ENCODE measurements around the gene USP49.

USP49 gene

DNA sequence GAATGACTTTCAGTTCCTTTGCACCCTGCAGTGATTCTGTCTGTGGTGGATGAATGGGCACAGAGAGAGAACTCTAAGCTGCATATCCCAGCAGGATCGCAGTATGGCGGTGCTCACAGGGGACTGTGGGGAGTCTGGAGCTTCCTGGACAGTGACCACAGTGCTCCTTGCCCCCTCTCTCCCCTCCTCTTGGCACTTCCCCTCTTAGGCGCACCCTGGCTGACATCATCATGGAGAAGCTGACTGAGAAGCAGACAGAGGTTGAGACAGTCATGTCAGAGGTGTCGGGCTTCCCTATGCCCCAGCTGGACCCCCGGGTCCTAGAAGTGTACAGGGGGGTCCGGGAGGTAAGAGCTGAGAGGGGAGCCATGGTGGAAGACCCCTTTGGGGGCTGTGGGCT is 34.7 kb upstream of the USP49 start:
- DNase-seq (ENCODE audit: low spot score), result no peak

DNA sequence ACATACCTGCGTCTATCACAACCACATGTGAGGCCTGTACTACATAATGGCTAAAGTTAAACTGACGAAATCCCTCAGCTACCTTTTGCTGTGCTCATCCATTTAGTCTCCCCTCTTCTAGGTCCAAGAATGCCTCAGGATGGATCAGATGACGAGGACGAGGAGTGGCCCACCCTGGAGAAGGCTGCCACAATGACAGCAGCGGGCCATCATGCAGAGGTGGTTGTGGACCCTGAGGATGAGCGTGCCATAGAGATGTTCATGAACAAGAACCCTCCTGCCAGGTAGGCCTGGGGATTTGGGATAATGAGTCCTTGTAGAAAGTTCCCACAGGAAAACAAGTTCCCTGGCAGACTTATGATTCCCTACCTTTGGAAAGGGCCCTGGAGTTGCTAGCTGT is 32.1 kb upstream of the USP49 start:
- no peak for DNase-seq (ENCODE audit: low spot score)

DNA sequence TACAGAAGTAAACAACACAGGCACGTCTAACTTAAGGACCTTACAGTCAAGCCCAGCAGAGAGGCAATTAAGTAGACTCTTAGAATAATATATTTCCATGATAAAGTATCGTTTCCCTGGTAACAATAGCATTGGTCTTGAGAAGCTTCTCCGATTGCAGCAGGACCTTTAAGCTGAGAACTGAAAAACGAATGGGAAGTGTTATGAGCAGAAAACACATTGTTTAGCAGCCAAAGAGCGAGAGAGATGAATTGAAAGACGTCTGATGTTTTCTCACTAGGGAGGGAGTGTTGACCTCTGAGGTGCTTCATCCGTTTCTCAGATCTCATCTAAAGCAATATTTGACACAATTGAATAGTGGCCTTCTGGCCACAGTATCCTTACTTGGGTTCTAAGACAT is 27.0 kb upstream of the USP49 start:
- DNase-seq (ENCODE audit: low spot score), result no peak

DNA sequence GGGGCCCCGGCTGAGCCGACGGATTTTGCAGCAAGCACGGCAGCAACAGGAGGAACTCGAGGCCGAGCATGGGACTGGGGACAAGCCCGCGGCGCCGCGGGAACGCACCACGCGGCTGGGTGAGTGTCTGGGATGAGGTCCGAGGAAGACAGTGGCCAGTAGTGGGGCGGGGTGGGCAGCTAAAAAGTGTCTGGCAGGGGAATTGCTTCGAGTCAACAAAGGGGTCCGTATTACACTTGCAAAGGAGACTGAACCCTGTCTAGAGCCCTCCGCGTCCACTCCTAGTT is 26.5 kb upstream of the USP49 start:
- DNase-seq (ENCODE audit: low spot score), result peak; percentile 21

DNA sequence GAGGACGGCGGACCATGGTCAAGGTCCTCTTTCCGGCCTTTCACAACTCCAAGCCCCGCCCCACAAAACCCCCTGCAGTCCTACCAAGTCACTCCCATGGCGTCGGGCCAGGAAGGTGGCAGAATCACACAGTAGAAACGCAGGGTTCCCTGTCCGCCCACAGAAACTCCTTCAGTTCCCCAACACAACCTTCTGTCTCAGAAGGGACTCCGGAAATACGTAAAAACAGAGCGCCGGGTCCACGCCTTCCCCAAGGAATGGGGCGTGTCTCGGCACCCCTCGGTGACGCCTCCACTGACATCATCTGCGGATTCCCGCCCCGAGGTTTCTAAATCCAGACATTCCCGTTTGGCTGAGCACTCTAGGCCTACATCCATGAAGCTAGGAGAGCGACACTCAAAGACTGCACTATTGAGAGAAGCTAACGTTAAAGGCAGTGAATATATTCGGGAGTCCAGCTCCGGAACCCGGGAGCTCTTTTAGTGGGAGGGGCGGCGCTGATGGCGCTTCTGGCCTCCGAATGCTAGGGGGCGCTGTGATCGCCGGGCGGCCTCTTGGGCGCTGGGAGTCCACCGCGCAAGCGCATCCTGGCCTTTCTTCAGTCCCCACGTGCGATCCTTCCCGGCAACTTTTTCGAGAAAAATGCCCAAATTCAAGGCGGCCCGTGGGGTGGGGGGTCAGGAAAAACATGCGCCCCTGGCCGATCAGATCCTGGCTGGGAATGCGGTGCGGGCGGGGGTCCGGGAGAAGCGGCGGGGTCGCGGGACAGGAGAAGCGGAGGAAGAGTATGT is 25.9 kb upstream of the USP49 start, which contains the start of the genes BYSL and MED20:
Gene BYSL, plus strand, starts transcription at position 579 of the 791 bp plus-strand sequence. Its CDS starts 64 bp downstream, at position 643.
Gene MED20, minus strand, starts transcription at position 219 of the 791 bp plus-strand sequence. Its CDS starts 121 bp downstream, at position 98.
- DNase-seq (ENCODE audit: low spot score), result peak; percentile 91

DNA sequence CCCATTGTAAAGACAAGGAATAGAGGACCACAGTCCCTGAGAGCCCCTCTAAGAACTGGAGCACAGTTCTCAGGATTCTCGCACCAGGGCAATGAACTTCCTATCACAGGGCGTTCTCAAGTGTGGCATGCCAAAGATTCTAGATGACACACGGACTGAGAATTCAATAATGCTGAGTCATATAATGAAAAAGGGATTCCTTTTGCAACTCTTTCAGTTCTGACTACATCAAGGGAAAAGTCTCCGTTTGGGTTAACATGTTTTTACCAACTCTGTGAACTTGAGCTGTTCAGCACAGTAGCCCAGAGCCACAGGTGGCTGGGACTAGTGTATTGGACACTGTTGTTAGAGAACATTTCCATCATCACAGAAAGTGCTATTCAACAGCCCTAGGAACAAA is 22.4 kb upstream of the USP49 start:
- peak; percentile 76 for DNase-seq (ENCODE audit: low spot score)

DNA sequence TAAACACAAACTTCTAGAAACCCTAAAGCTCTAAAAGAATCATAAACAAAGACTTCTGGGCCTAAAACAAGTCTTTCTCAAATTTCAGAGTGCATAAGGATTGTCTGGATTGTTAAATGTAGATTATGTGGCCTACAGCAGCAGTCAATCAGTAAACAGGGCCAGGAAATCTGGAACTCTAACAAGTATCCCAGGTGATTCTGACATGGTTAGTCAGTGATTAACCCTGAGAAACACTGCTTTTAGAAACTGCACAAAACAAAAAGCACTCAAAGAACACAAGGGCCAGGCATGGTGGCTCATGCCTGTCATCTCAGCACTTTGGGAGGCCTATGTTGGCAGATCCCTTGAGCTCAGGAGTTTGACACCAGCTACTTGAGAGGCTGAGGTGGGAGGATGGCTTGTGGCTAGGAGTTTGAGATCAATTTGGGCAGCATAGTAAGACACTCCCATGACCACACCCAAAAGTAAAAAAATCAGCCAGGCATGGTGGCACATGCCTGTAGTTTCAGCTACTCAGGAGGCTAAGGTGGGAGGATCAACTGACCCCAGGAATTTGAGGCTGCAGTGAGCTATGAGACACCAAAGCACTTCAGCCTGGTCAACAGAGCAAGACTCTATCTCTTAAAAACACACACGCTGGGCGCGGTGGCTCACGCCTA is 19.8 kb upstream of the USP49 start:
- DNase-seq (ENCODE audit: low spot score), result no peak

DNA sequence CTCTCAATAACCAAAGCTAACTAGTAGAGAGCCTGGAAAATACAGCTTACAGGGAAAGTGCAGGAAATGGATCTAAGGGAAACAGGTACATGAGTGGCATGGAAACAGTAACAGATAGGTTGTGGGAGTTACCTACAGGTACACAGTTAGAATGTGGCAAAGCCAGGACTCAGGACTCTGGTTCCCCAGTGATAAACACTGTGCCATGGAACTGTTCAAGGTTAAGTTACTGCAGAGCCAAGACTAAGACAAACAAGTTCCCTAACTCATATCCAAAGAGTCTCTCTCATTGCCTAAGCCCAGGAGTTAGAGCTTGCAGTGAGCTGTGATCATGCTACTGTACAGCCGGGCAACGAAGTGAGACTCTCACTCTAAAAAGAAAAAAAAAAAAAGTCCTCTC is 19.2 kb upstream of the USP49 start:
- no peak for DNase-seq (ENCODE audit: low spot score)

DNA sequence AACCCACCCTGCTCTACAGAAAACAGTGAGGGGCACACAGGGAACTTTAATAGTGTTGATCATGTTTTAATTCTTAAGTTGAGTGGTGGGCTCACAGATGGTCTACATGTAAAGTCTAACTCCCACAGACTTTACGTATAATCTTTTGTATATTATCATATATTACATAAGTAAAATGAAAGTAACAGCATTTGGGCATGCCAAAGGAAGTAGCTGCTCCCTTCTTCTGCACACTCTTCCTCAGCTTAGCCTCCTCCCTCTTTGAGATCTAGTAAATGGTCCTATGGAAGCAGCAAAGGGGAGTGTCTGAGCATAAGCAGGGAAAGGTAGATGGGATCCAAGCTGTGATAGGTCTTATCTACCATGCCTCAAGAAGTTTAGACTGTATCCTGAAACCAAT is 14.6 kb upstream of the USP49 start:
- no peak for DNase-seq (ENCODE audit: low spot score)

DNA sequence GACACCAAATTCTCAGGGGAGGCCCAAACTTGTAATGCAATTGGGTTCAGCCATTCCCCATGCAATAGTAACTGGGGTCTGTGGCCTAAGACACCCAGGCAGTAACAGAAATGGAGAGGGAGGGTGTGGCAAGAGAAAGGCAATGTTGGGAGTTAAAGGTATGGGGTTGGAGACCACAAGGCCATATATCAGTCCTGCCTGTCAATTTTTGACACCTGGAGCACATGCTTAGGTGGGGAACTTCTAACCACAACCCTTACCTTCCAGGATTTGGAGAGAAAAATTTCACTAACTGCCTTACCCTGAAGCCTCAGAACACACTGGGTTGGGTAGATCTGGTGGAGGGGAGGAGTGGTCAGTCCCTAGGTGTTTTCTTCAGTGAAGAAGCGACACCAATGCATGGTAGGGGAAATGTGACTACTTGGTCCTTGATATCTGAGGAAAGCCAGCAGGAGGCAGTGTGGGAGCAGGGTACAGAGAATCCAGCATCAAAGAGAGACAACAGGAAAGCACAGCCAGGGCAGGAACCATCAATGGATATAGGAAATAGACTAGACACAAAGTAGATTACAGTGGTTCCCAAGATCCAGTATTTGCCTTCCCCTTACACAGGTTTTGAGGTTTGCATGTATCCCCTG is 6.8 kb upstream of the USP49 start:
- peak; percentile 24 for DNase-seq (ENCODE audit: low spot score)

DNA sequence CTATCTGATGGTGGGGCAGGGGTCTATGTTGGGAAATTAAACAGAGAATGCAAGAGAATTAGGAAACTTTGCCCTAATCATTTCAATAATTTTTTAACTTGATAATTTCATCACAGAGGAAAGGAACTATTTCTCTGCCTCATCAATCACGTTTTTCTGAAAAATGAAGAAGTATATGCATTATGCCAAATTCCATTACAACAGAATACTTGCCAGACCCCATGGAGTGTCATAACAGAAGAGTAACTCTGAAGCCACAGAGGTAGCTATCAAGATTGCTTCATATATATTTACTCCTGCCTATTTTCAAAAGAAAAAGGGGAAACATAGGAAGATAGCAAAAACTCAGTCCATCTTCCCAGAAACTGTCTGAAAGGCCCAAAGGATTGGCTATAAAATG is 5.7 kb upstream of the USP49 start:
- no peak for DNase-seq (ENCODE audit: low spot score)

DNA sequence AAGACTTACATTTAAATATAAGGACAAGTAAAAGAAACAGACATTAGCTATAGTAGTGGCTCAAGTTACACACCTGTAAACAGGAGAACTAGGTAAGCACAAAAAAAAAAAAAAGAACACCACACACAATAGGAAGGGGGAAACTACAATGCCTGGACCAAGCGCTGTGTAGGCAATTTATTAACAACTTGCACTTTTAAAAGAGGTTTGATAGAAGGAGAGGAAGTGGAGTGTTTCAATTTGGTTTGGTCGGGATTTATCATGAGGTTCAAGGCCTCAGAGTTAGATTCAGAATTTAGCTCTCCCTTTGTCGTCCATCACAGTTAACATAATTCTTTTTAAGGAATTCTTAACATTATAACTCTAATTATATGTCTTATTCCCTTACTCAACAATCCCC is 1.1 kb upstream of the USP49 start:
- no peak for DNase-seq (ENCODE audit: low spot score)

DNA sequence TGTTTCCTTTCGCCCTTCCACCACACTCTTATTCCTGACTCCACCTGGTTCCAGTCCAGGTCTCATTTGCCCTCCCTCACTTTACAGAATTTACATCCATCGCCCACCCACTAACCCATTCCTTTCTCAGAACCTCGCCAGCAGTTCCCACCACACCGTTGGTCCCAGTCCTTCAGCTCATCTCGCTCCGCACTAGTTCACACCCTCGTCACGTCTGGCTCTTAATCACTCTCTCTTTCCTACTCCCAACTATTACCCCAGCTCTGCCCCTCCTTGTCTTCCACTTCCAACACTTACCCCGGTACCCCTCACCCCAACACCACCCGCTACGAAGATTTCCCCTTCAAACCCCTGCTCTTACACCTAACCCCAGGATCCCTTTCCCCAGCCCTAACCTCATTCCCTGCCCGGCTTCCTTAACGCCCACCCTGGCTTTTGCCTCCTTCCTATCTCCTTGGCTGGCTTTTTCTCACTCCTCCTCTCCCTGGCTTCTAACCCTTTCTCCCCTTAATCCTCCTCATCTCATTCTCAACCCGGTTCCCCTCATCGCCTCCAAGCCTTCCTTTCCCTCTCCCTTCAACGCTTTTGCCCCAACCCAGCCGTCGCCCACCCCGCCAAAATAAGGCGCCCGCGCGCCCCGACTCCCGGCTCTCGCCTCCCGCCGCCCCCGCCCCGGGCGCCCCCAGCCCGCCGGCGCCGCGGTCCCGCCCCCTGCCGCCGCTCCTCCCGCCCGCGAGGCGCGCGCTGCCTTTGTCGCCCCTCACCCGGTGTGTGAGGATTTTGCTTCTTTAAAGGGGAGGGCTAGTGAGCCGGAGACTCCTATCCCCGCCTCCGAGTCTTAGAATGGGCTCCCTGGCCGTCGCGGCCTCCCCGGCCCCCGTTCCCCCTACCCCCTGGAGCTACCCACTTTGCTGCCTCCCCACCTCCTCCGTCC is 542 bp downstream of the USP49 start:
- no peak for DNase-seq (ENCODE audit: low spot score)

DNA sequence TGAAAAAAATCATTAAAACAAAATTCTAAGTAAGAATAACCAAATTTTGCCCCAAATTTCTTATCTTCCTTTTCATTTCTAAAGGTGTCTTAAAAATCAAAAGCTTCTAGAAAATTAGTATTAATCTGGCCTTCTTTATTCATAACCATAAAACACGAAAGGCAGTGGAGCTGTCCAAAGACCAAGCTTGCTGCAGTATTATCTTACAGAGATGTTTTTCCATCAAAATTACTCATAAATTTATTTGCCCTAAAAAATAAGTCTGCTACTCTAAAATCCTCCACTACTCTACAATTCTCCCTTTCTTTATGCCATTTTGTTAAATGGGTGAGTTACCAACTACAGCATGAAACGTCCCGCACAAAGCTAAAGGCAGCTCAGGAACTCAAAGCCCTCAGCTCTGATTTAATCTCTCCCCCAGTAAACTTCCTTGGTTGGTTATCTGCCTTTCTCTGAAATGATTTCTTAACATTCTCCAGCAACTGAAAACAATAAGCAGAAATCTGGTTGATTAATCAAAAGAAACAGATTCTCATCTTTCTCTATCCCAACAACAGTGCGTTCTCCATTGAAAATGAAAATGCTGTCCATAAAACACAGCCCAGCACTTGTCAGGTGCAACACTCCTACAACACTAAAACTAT is 2.1 kb downstream of the USP49 start:
- no peak for DNase-seq (ENCODE audit: low spot score)

DNA sequence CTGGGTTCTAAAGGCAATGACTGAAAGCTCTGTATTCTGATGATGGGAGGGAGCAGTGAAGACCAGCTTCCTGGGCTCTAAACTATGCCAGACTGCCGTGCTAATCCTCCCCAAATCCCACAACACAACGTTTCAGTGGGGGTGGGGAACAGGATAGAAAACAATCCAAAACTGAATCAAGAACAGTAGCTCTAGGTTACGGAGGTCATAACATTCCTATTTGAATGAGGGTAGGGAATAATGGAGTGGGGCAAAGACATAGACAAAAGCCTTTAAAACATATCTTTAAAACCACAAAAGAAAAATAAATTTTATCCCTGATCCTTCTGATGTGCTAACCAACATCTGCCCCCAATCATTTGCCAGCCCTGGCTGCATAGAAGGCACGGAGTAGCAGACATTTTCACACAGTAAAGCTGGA is 7.8 kb downstream of the USP49 start:
- DNase-seq (ENCODE audit: low spot score), result no peak

DNA sequence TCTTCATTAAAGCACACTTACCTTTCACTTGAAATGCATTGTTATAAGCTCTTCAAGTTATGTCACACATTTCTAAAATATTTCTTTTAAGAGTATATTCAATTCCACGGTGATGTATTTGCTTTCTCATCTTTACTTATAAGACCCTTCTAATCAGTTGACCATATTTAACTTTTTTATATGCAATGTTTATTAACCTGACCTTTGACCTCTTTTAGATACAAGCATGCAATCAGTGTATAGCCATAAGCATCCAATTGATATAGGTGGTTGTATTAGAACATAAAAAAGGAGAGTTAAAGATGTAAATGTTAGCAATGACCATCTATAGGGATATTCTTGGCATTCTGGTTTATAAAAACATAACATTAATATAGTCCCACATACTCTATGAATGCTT is 9.2 kb downstream of the USP49 start:
- DNase-seq (ENCODE audit: low spot score), result no peak

DNA sequence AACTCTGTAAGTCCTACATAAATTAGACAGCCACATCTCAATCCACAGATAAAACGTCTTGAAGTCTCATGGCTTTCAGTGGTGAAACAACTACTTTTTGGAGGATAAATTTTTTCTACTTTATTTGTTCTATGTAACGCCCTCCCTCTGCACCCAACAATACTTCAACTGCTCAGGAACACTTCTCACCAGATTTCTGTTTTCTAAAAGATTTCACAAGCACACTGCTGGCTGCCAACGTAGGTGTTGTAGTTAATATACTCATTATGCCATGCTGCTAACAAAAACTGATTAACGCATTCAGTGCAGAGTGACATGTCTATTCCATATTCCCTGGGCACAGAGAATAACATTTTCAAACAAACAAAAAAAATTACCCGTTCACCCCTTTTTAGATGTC is 10.2 kb downstream of the USP49 start:
- no peak for DNase-seq (ENCODE audit: low spot score)

DNA sequence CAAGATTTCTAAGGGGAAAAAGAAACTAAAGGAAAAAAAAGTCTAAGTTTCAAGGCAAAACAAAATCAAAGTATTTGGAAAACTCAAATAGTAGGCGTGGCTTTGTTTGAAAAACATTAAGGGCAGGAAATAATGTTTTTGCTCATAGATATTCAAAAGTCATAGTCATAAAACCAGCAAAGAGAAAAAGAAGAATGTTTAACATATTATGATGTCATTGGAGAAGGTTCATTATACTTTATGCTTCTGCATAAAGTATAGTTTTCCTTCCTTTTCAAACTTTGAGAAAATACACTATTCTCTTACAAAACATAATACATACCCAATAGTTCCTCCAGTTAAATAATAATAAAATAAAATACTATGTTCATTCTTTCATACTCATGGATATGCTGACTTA is 13.7 kb downstream of the USP49 start:
- no peak for DNase-seq (ENCODE audit: low spot score)

DNA sequence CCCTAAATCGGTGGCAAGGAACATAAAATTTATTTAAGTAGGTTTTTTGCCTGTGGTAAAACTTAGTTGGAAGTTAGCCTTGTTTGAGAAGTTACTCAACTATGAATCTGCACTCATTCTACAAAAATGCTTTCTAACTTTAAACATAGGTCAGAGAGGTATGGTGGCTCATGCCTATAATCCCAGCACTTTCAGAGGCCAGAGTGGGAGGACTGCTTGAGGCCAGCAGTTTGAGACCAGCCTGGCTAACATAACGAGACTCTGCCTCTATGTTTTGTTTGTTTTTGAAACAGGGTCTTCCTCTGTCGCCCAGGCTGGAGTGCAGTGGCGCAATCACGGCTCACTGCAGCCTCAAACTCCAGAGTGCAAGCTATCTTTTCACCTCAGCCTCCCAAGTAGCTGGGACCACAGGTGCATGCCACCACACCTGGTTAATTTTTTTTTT is 16.2 kb downstream of the USP49 start:
- DNase-seq (ENCODE audit: low spot score), result no peak

DNA sequence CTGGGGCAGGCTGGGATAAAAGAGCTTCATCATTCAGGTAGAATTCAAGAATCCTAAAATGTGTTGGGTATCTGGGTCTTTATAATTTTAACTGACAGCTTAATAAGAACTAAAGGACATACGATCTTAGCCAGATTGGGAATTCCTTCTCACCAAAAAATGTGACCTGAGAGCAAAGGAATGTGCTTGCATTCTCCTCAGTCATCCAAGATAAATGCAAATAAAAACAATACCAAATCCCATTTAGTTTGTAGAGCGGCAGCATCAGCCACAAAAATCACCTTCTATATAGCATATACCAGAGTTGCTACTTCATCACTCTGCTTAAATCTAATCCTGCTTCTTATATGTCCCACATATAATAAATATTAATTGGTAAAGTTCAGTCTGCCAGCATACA is 16.9 kb downstream of the USP49 start:
- DNase-seq (ENCODE audit: low spot score), result no peak

DNA sequence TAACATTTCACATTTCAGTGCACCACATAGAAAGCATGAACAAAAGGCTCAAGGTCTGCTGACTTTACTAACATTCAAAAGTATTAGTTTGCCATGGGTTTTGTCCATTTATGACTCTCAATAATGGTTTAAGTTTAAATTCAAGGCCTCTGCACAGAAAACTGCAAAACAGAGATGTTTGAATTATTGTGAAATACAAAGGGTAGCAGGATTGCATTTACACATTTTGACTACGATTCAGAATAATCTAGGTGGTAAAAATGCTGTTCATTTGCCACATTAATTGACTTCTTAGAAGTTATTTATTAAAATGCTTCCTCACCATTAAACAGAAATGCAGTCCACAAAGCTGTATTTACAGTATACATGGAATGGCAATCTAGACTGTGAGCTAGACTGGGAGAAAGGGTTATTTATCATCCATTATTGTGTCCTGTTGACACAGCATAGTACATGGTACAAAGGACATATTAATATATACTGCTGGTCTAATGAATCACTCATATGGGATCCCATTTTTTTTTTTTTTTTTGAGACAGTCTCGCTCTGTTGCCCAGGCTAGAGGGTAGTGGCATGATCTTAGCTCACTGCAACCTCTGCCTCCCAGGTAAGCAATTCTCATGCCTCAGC is 18.0 kb downstream of the USP49 start:
- no peak for DNase-seq (ENCODE audit: low spot score)
